DOHH2 (cell line): Measurements from ENCODE around the gene NXPH4.

ENCODE experiments used
- CTCF ChIP-seq: fragments of 200-600 bp; sonication (generic); IDR thresholded peaks from one replicate; pipeline ENCODE4 v1.5.1; 2014; ENCODE audit warnings: antibody characterized with exemption, mild to moderate bottlenecking, low read depth, low read length; ENCODE audit not compliant: poor library complexity, severe bottlenecking
- EZH2phosphoT487 ChIP-seq: fragments of 200-600 bp; sonication (generic); IDR thresholded peaks from 2 replicates; pipeline ENCODE4 v1.6.1; 2017; ENCODE audit warnings: borderline replicate concordance, mild to moderate bottlenecking, antibody characterized with exemption, low read length, moderate library complexity, mixed read lengths

- TF ChIP-seq CTCF: peak; percentile 59
- TF ChIP-seq EZH2phosphoT487: no peak
Measured at GRCh38 chr12:57176139-57176477, 40.5 kb upstream of the NXPH4 start.
